ENCODE measurements around the gene ZNF12.

The ZNF12 gene

DNA sequence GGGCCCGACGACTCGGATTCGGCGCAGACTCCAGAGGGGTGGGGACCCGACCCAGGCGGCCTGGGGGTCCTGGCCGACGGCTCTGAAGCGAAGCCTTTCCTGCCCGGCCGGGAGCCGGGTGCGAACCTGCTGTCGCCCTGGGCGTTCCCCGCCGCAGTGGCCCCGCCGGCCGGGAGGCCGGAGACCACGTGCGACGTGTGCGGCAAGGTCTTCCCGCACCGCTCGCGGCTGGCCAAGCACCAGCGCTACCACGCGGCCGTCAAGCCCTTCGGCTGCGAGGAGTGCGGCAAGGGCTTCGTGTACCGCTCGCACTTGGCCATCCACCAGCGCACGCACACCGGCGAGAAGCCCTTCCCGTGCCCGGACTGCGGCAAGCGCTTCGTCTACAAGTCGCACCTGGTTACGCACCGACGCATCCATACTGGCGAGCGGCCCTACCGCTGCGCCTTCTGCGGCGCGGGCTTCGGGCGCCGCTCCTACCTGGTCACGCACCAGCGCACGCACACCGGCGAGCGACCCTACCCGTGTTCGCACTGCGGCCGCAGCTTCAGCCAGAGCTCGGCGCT, 54.2 kb downstream of the ZNF12 start:
- no peak for DNase-seq
- Histone ChIP-seq H3K79me2 (ENCODE audit: control insufficient read depth, insufficient read depth, low read length, poor library complexity) (no peaks in the 10 kb centered on the region), H4K12ac (ENCODE audit: low read depth, low read length) (no peak overlapping the region), H3K18ac (ENCODE audit: low read length) (no peak overlapping the region), H3K27ac (ENCODE audit: low read depth, low read length) (no peak overlapping the region), H2AFZ (ENCODE audit: insufficient read depth, low read length, poor library complexity) (no peak overlapping the region), H3K4me1 (ENCODE audit: control insufficient read depth in 1 of 2, insufficient read depth in 2 of 2, low read length in 2 of 2) (no peaks in the 10 kb centered on the region), H4K91ac (ENCODE audit: low read depth, low read length) (no peak overlapping the region), H4K8ac (ENCODE audit: low read depth, low read length) (no peak overlapping the region), H3K4me3 (ENCODE audit: low read depth, low read length) (peak overlapping the region; percentile 43), H3K79me1 (ENCODE audit: low read length) (no peaks in the 10 kb centered on the region), H2AK5ac (ENCODE audit: low read length) (no peak overlapping the region), H3K9me3 (ENCODE audit: insufficient read depth, low read depth, low read length) (peaks cover 21% of the 10 kb centered on the region), H3K36me3 (ENCODE audit: control insufficient read depth in 1 of 2, insufficient read depth in 2 of 2, low read length in 2 of 2) (peaks cover 72 to 76% of the 10 kb centered on the region in 2 experiments), H3K23ac (ENCODE audit: low read length) (no peak overlapping the region), H3K14ac (ENCODE audit: low read length) (no peak overlapping the region), H3K4me2 (ENCODE audit: low read length) (no peak overlapping the region), H2BK120ac (ENCODE audit: insufficient read depth, low read length, poor library complexity) (no peak overlapping the region), H3K4ac (ENCODE audit: low read depth, low read length) (no peak overlapping the region), H3K9ac (ENCODE audit: low read length) (no peak overlapping the region), H2BK5ac (ENCODE audit: low read depth, low read length, poor library complexity) (no peak overlapping the region), H2BK12ac (ENCODE audit: low read length) (no peak overlapping the region), H3K27me3 (ENCODE audit: insufficient read depth, low read length) (no peaks in the 10 kb centered on the region)
- WGBS (ENCODE audit: extremely low coverage, insufficient coverage, insufficient read length) = no CpG with 5 or more reads among the region's 75 CpGs

GRCh38 chr7:6651851-6652445, 54.8 kb downstream of the ZNF12 start:
- no peaks in the 10 kb centered on the region for H3K79me1 ChIP-seq (ENCODE audit: low read length)
- no CpG with 5 or more reads among the region's 32 CpGs for WGBS (ENCODE audit: extremely low coverage, insufficient coverage, insufficient read length)
- H3K4ac ChIP-seq (ENCODE audit: low read depth, low read length) = no peak overlapping the region
- H4K8ac ChIP-seq (ENCODE audit: low read depth, low read length) = no peak overlapping the region
- H3K9ac ChIP-seq (ENCODE audit: low read length) = no peak overlapping the region
- H3K36me3 ChIP-seq (ENCODE audit: control insufficient read depth in 1 of 2, insufficient read depth in 2 of 2, low read length in 2 of 2) = peaks cover 78 to 81% of the 10 kb centered on the region in 2 experiments
- no peak overlapping the region for H2BK12ac ChIP-seq (ENCODE audit: low read length)
- H3K23ac ChIP-seq (ENCODE audit: low read length) = no peak overlapping the region
- no peak overlapping the region for H4K12ac ChIP-seq (ENCODE audit: low read depth, low read length)
- no peak for DNase-seq
- no peak overlapping the region for H3K4me3 ChIP-seq (ENCODE audit: low read depth, low read length)
- H3K27me3 ChIP-seq (ENCODE audit: insufficient read depth, low read length) = no peaks in the 10 kb centered on the region
- H3K4me2 ChIP-seq (ENCODE audit: low read length) = no peak overlapping the region
- H4K91ac ChIP-seq (ENCODE audit: low read depth, low read length) = no peak overlapping the region
- H2BK5ac ChIP-seq (ENCODE audit: low read depth, low read length, poor library complexity) = no peak overlapping the region
- no peak overlapping the region for H2AFZ ChIP-seq (ENCODE audit: insufficient read depth, low read length, poor library complexity)
- no peaks in the 10 kb centered on the region for H3K4me1 ChIP-seq (ENCODE audit: control insufficient read depth in 1 of 2, insufficient read depth in 2 of 2, low read length in 2 of 2)
- no peaks in the 10 kb centered on the region for H3K79me2 ChIP-seq (ENCODE audit: control insufficient read depth, insufficient read depth, low read length, poor library complexity)
- H3K27ac ChIP-seq (ENCODE audit: low read depth, low read length) = no peak overlapping the region
- no peak overlapping the region for H2BK120ac ChIP-seq (ENCODE audit: insufficient read depth, low read length, poor library complexity)
- H3K9me3 ChIP-seq (ENCODE audit: insufficient read depth, low read depth, low read length) = peaks cover 21% of the 10 kb centered on the region
- no peak overlapping the region for H3K14ac ChIP-seq (ENCODE audit: low read length)
- H3K18ac ChIP-seq (ENCODE audit: low read length) = no peak overlapping the region
- no peak overlapping the region for H2AK5ac ChIP-seq (ENCODE audit: low read length)

DNA sequence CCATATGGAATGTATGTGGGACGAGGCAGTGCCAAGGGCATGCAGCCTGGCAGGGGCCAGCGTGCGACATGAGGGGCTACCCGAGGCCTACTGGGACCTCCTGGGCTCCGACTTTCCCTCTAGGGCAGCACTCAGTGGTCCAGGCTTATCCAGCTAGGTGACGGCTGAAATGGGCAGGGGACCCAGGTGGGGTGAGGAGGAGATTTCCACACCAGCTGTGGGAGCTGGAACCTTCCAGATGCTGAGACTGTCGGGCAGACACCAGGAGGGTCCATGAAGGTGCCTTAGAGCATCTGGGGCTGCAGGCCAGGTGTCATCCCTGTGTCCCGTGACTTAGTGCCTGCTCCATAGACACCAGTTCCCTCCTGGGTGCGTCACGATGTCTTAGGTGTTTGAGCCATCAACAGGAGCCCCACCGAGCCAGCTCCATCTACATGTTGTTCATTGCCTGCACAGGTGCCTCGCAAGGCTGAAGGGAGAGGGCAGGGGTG, 56.2 kb downstream of the ZNF12 start:
- no peak overlapping the region for H3K27ac ChIP-seq (ENCODE audit: low read depth, low read length)
- H3K4me1 ChIP-seq (ENCODE audit: control insufficient read depth in 1 of 2, insufficient read depth in 2 of 2, low read length in 2 of 2) = no peaks in the 10 kb centered on the region
- H2AK5ac ChIP-seq (ENCODE audit: low read length) = no peak overlapping the region
- no peak overlapping the region for H4K12ac ChIP-seq (ENCODE audit: low read depth, low read length)
- no peaks in the 10 kb centered on the region for H3K27me3 ChIP-seq (ENCODE audit: insufficient read depth, low read length)
- H3K9me3 ChIP-seq (ENCODE audit: insufficient read depth, low read depth, low read length) = peaks cover 19% of the 10 kb centered on the region
- H2BK120ac ChIP-seq (ENCODE audit: insufficient read depth, low read length, poor library complexity) = no peak overlapping the region
- H3K79me1 ChIP-seq (ENCODE audit: low read length) = no peaks in the 10 kb centered on the region
- H2BK5ac ChIP-seq (ENCODE audit: low read depth, low read length, poor library complexity) = no peak overlapping the region
- H3K18ac ChIP-seq (ENCODE audit: low read length) = no peak overlapping the region
- no CpG with 5 or more reads among the region's 12 CpGs for WGBS (ENCODE audit: extremely low coverage, insufficient coverage, insufficient read length)
- no peak overlapping the region for H4K91ac ChIP-seq (ENCODE audit: low read depth, low read length)
- H3K79me2 ChIP-seq (ENCODE audit: control insufficient read depth, insufficient read depth, low read length, poor library complexity) = no peaks in the 10 kb centered on the region
- no peak overlapping the region for H3K9ac ChIP-seq (ENCODE audit: low read length)
- no peak overlapping the region for H4K8ac ChIP-seq (ENCODE audit: low read depth, low read length)
- H3K4ac ChIP-seq (ENCODE audit: low read depth, low read length) = no peak overlapping the region
- DNase-seq = no peak
- no peak overlapping the region for H3K23ac ChIP-seq (ENCODE audit: low read length)
- peaks cover 89 to 91% of the 10 kb centered on the region in 2 experiments for H3K36me3 ChIP-seq (ENCODE audit: control insufficient read depth in 1 of 2, insufficient read depth in 2 of 2, low read length in 2 of 2)
- no peak overlapping the region for H3K4me3 ChIP-seq (ENCODE audit: low read depth, low read length)
- no peak overlapping the region for H3K14ac ChIP-seq (ENCODE audit: low read length)
- H2AFZ ChIP-seq (ENCODE audit: insufficient read depth, low read length, poor library complexity) = no peak overlapping the region
- no peak overlapping the region for H3K4me2 ChIP-seq (ENCODE audit: low read length)
- H2BK12ac ChIP-seq (ENCODE audit: low read length) = no peak overlapping the region

- no peaks in the 10 kb centered on the region for H3K27me3 ChIP-seq (ENCODE audit: insufficient read depth, low read length)
- no peak overlapping the region for H4K12ac ChIP-seq (ENCODE audit: low read depth, low read length)
- H2BK12ac ChIP-seq (ENCODE audit: low read length) = no peak overlapping the region
- no peak overlapping the region for H3K9ac ChIP-seq (ENCODE audit: low read length)
- no peak for DNase-seq
- H3K4me1 ChIP-seq (ENCODE audit: control insufficient read depth in 1 of 2, insufficient read depth in 2 of 2, low read length in 2 of 2) = no peaks in the 10 kb centered on the region
- no peak overlapping the region for H4K91ac ChIP-seq (ENCODE audit: low read depth, low read length)
- H3K79me1 ChIP-seq (ENCODE audit: low read length) = no peaks in the 10 kb centered on the region
- no peak overlapping the region for H3K4me3 ChIP-seq (ENCODE audit: low read depth, low read length)
- no peak overlapping the region for H2BK5ac ChIP-seq (ENCODE audit: low read depth, low read length, poor library complexity)
- H4K8ac ChIP-seq (ENCODE audit: low read depth, low read length) = no peak overlapping the region
- no CpG with 5 or more reads among the region's 10 CpGs for WGBS (ENCODE audit: extremely low coverage, insufficient coverage, insufficient read length)
- H3K79me2 ChIP-seq (ENCODE audit: control insufficient read depth, insufficient read depth, low read length, poor library complexity) = no peaks in the 10 kb centered on the region
- H2AFZ ChIP-seq (ENCODE audit: insufficient read depth, low read length, poor library complexity) = no peak overlapping the region
- no peak overlapping the region for H3K4me2 ChIP-seq (ENCODE audit: low read length)
- no peak overlapping the region for H3K14ac ChIP-seq (ENCODE audit: low read length)
- H2AK5ac ChIP-seq (ENCODE audit: low read length) = no peak overlapping the region
- no peak overlapping the region for H3K23ac ChIP-seq (ENCODE audit: low read length)
- H3K9me3 ChIP-seq (ENCODE audit: insufficient read depth, low read depth, low read length) = peaks cover 18% of the 10 kb centered on the region
- H2BK120ac ChIP-seq (ENCODE audit: insufficient read depth, low read length, poor library complexity) = no peak overlapping the region
- no peak overlapping the region for H3K18ac ChIP-seq (ENCODE audit: low read length)
- H3K4ac ChIP-seq (ENCODE audit: low read depth, low read length) = no peak overlapping the region
- H3K27ac ChIP-seq (ENCODE audit: low read depth, low read length) = no peak overlapping the region
- H3K36me3 ChIP-seq (ENCODE audit: control insufficient read depth in 1 of 2, insufficient read depth in 2 of 2, low read length in 2 of 2) = peaks cover 85 to 88% of the 10 kb centered on the region in 2 experiments
Measured at GRCh38 chr7:6650086-6650485, 56.7 kb downstream of the ZNF12 start.

All from trophoblast cell (in vitro differentiated cells and primary cell).